ENCODE data around the gene TCF7L1.
A peak's percentile ranks its signal among the peaks of the same experiment; 100 is the strongest.

Gene TCF7L1

DNA sequence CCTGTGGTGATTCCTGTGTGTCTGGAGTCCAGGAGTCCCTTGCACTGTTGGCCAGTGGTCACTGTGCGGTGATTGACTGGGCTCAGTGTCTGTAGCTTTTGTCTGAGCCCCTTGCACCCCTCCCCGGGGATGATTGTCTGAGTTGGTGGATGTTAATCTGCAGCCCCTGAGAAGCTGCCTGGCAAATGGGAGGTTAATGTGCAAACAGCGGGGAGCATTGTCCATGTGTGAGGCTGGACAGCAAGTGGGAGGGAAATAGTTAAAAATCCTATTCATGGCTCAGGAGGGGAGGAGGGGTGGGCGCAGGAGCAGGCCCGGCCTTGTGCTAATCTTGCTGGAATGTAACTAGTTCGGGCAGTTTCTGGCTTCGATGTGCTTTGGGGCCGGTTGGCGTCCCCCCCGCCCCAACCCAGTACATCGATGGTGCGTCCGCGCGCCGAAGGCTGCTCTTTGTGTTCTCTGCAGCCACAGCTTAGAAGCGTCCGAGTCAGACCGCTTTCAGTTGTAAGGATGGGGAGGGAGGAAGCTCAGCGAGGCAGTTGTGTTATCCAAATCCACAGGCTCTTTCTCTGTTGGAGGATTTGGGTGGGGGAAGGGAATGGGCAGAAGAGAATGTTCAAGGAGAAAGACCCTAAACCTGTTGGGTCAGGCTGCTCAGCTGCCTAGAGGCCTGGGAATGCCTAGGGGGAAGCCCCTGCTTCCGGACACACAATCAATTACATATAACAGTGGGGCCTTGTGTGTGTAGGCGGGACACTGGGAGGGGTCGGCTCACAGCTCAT lies 122.8 kb downstream of the TCF7L1 start:
- DNase-seq (ENCODE audit: low read depth, low spot score), result peak; percentile 63
- in situ Hi-C loops (cut with HindIII; ENCODE audit: low sequenced_read_pairs), result no loop called here
- no peak for TF ChIP-seq CTCF (IDR thresholded peaks at IDR 0.05; ENCODE audit: low read depth, low read length)
- peak overlapping the region; percentile 4 for H3K4me3 ChIP-seq (ENCODE audit: low read depth, low read length)

- TF ChIP-seq CTCF (IDR thresholded peaks at IDR 0.05; ENCODE audit: low read depth, low read length), result no peak
- in situ Hi-C loops (cut with HindIII; ENCODE audit: low sequenced_read_pairs), result no loop called here
- H3K4me3 ChIP-seq (ENCODE audit: low read depth, low read length), result no peak overlapping the region
- DNase-seq (ENCODE audit: low read depth, low spot score), result no peak
Measured at GRCh38 chr2:85257359-85257969, 124.3 kb downstream of the TCF7L1 start.

DNA sequence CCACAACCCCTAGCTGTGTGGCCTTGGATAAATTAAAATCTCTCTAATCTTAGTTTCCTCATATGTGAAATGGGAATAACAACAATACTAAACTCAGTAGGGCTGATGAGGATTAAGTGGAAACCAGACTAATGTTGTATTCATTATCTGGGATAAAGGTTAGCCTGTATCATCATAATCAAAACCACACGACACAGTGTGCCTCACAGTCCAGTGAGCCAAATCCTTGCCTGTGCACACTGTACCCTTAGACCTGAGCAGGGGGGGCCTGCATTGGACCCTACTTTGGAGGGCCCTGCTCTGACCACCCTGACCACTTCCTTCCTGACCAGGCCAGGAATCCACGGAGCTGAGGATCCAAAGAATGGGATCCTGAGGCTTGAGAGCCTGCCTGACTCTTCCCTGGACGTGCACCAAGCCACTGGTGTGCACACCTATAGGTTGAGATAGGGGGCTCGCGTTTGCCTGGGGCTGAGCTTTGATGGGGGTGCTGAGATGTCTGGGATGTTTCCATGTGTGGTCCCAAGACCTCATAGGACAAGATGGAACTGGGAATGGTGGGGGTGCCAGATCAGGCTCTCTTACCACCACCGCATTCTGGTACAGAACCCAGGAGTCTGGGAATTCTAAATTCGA lies 124.9 kb downstream of the TCF7L1 start:
- no peak overlapping the region for H3K4me3 ChIP-seq (ENCODE audit: low read depth, low read length)
- TF ChIP-seq CTCF (IDR thresholded peaks at IDR 0.05; ENCODE audit: low read depth, low read length), result no peak
- in situ Hi-C loops (cut with HindIII; ENCODE audit: low sequenced_read_pairs), result no loop called here
- DNase-seq (ENCODE audit: low read depth, low spot score), result no peak

- in situ Hi-C loops (cut with HindIII; ENCODE audit: low sequenced_read_pairs), result no loop called here
- TF ChIP-seq CTCF (IDR thresholded peaks at IDR 0.05; ENCODE audit: low read depth, low read length), result no peak
- peak; percentile 59 for DNase-seq (ENCODE audit: low read depth, low spot score)
- H3K4me3 ChIP-seq (ENCODE audit: low read depth, low read length), result no peak overlapping the region
Measured at GRCh38 chr2:85259101-85259590, 126.0 kb downstream of the TCF7L1 start.

- in situ Hi-C loops (cut with HindIII; ENCODE audit: low sequenced_read_pairs), result no loop called here
- no peak for TF ChIP-seq CTCF (IDR thresholded peaks at IDR 0.05; ENCODE audit: low read depth, low read length)
- no peak for DNase-seq (ENCODE audit: low read depth, low spot score)
- H3K4me3 ChIP-seq (ENCODE audit: low read depth, low read length), result no peak overlapping the region
Measured at GRCh38 chr2:85259879-85260278, 126.7 kb downstream of the TCF7L1 start.

- TF ChIP-seq CTCF (IDR thresholded peaks at IDR 0.05; ENCODE audit: low read depth, low read length), result no peak
- in situ Hi-C loops (cut with HindIII; ENCODE audit: low sequenced_read_pairs), result no loop called here
- DNase-seq (ENCODE audit: low read depth, low spot score), result no peak
- H3K4me3 ChIP-seq (ENCODE audit: low read depth, low read length), result no peak overlapping the region
Measured at GRCh38 chr2:85263591-85263990, 130.4 kb downstream of the TCF7L1 start.
